ENCODE results near the gene CIAO2B.

CIAO2B gene

DNA sequence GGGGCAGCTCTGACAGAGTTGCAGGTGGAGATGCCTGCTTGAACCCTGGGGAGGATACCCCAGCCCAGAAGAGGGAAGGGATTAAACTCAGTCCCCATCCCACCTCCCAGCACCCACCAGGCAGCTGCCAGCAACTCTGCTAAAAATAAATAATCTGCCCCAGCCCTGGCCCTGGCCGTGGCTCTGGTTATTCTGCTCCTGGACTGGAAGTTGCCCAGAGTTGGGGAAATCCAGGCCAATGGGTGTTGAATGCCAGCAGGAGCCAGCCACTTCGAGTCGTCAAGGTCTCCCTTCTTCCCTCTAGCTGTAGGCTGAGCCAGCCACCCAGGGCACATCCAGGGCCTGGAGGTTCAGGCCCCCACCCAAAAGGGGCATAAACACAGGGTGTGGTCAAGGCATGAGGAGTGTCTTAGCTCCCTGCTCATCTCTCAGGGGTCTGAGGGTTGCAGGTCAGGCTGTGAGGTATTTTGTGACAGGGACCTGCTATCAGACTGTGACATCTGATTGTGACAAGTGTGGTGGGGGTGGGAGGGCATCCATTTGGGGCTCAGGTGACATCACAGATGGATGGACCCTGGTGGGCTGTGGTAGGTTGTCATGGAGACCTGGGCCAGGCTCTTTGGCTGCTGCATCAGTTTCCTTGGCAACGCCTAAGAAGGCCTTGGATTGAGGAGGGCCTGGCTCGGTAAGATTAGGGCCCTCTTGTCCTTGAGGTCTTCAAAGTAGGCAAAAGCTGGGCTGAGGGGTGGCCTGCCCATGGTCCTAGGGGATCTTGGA, 7.8 kb downstream of the CIAO2B start:
- H3K27ac Mint-ChIP-seq = peak overlapping the region; percentile 48
- peaks cover 43% of the 10 kb centered on the region for H3K4me1 Mint-ChIP-seq (ENCODE audit: low read depth)
- H3K4me3 Mint-ChIP-seq = no peak overlapping the region
- H3K27me3 Mint-ChIP-seq = peaks cover 57% of the 10 kb centered on the region
- no peaks in the 10 kb centered on the region for H3K36me3 Mint-ChIP-seq (ENCODE audit: low read depth)
- intact Hi-C loops (cut with micrococcal nuclease) = loop anchor here (5.0 kb wide), 1 partner anchor 44 kb away; the partner anchor contains the start of gene PDP2
- H3K9me3 Mint-ChIP-seq = no peaks in the 10 kb centered on the region

- peaks cover 63% of the 10 kb centered on the region for H3K27me3 Mint-ChIP-seq
- intact Hi-C loops (cut with micrococcal nuclease) = loop anchor here (5.0 kb wide), 1 partner anchor 43 kb away; the partner anchor contains the start of gene PDP2
- H3K27ac Mint-ChIP-seq = peak within 1 kb of the TSS; percentile 42
- H3K4me3 Mint-ChIP-seq = peak within 1 kb of the TSS; percentile 48
- H3K4me1 Mint-ChIP-seq (ENCODE audit: low read depth) = peaks cover 43% of the 10 kb centered on the region
- no peaks in the 10 kb centered on the region for H3K36me3 Mint-ChIP-seq (ENCODE audit: low read depth)
- H3K9me3 Mint-ChIP-seq = no peaks in the 10 kb centered on the region
These were observed 8.8 kb downstream of the CIAO2B start, which contains the start of gene RRAD for GRCh38 chr16:66925322-66925840. Gene RRAD (minus strand): TSS chr16:66925535. CDS start chr16:66925179, 356 bp downstream.

- H3K4me3 Mint-ChIP-seq = peak overlapping the region; percentile 30
- no peaks in the 10 kb centered on the region for H3K9me3 Mint-ChIP-seq
- no peaks in the 10 kb centered on the region for H3K36me3 Mint-ChIP-seq (ENCODE audit: low read depth)
- H3K27me3 Mint-ChIP-seq = peaks cover 69% of the 10 kb centered on the region
- peaks cover 43% of the 10 kb centered on the region for H3K4me1 Mint-ChIP-seq (ENCODE audit: low read depth)
- H3K27ac Mint-ChIP-seq = no peak overlapping the region
- intact Hi-C loops (cut with micrococcal nuclease) = loop anchor here (5.0 kb wide), 1 partner anchor 42 kb away; the partner anchor contains the start of gene PDP2
These were observed 9.5 kb downstream of the CIAO2B start for GRCh38 chr16:66924527-66925321.

DNA sequence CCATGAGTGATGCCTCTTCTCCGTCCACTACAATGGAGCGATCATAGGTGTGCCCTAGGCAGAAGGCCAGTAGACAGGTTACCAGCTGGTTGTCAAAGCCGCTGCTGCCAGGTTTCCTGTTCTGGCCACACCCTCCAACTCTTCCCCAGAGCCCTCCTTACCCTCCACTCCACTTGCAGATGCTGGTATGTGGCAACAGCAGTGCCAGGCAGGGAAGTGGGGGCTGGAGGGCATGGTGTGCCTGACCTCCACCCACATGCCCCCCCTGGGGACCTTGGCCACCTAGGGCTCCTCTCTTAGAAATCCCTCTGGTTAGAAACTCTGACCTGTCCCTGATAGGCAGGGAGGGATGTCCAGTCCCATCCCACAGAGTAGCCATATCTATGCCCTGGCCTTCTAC, 10.3 kb downstream of the CIAO2B start:
- H3K4me3 Mint-ChIP-seq = no peak overlapping the region
- no peak overlapping the region for H3K27ac Mint-ChIP-seq
- no peaks in the 10 kb centered on the region for H3K9me3 Mint-ChIP-seq
- H3K4me1 Mint-ChIP-seq (ENCODE audit: low read depth) = peaks cover 43% of the 10 kb centered on the region
- intact Hi-C loops (cut with micrococcal nuclease) = no loop called here
- no peaks in the 10 kb centered on the region for H3K36me3 Mint-ChIP-seq (ENCODE audit: low read depth)
- H3K27me3 Mint-ChIP-seq = peaks cover 77% of the 10 kb centered on the region

DNA sequence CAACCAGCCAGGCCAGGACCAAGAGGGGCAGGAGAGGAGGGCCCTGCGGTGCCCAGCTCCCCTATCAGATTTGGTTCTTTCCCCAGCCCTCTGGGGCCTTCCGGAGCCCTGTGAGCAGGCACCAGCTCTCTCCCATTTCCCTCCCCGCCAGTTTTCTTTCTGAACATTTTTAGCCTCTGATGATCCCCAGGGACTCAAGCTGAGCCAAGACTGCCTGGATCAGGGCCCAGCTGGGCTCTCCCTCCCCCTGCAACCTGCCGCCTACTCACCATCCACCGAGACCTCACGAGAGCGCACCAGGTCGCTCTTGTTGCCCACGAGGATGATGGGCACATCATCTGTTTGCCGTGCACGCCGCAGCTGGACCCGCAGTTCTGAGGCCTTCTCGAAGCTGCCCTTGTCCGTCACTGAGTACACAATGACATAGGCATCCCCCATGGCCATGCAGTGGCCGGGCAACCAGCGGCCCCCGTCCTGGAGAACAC, 10.9 kb downstream of the CIAO2B start:
- H3K4me3 Mint-ChIP-seq = no peak overlapping the region
- H3K36me3 Mint-ChIP-seq (ENCODE audit: low read depth) = no peaks in the 10 kb centered on the region
- peaks cover 40% of the 10 kb centered on the region for H3K4me1 Mint-ChIP-seq (ENCODE audit: low read depth)
- H3K9me3 Mint-ChIP-seq = no peaks in the 10 kb centered on the region
- intact Hi-C loops (cut with micrococcal nuclease) = no loop called here
- H3K27me3 Mint-ChIP-seq = peaks cover 80% of the 10 kb centered on the region
- H3K27ac Mint-ChIP-seq = no peak overlapping the region

- intact Hi-C loops (cut with micrococcal nuclease) = no loop called here
- no peak overlapping the region for H3K4me3 Mint-ChIP-seq
These were observed 12.3 kb downstream of the CIAO2B start for GRCh38 chr16:66921729-66922450.

DNA sequence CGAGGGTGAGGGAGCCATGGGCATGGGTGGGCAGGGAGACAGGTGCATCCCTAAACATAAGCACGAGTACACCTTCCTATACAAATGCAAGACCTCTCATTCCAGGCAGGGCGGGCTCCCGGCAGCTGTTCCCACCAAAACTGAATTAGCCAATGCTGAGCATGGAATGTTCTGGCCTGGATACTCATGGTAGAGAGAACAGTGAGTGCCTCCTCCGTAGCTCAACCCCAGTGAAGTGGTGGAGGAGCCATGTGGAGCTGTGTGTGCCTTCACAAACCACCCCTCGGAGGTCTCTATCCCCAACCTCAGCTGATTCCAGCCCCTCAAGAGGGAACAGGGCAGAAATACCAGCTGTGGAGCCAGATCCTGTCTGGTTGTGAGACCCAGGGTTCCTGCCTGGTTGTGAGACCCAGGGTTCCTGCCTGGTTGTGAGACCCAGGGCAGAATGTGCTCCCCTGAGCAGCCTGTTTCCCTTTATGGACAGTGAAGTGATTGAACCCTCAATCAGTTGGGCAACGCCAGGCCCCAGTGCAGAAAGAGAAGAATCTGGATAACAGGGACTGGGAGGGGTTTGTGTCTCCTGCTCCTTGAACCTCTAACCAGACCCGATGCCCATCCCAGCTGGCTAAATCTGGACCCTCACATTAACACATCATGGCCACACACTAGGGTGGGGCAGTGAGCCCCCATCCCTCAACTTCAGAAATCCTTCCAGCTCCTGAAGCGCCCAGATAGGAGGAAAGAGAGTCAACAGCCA, 13.1 kb downstream of the CIAO2B start:
- Mint-ChIP-seq H3K9me3 (no peaks in the 10 kb centered on the region), H3K27me3 (peaks cover 73% of the 10 kb centered on the region), H3K36me3 (ENCODE audit: low read depth) (no peaks in the 10 kb centered on the region), H3K4me1 (ENCODE audit: low read depth) (peaks cover 18% of the 10 kb centered on the region), H3K27ac (no peak overlapping the region), H3K4me3 (no peak overlapping the region)
- intact Hi-C loops (cut with micrococcal nuclease) = no loop called here

More at GRCh38 chr16:66921729-66922450, 12.3 kb downstream of the CIAO2B start:
- Mint-ChIP-seq H3K36me3 (ENCODE audit: low read depth) (no peaks in the 10 kb centered on the region), H3K27me3 (peaks cover 78% of the 10 kb centered on the region), H3K27ac (no peak overlapping the region), H3K9me3 (no peaks in the 10 kb centered on the region), H3K4me1 (ENCODE audit: low read depth) (peaks cover 26% of the 10 kb centered on the region)

- intact Hi-C loops (cut with micrococcal nuclease) = no loop called here
- H3K36me3 Mint-ChIP-seq (ENCODE audit: low read depth) = no peaks in the 10 kb centered on the region
- H3K27me3 Mint-ChIP-seq = peaks cover 70% of the 10 kb centered on the region
- peaks cover 10% of the 10 kb centered on the region for H3K4me1 Mint-ChIP-seq (ENCODE audit: low read depth)
- H3K9me3 Mint-ChIP-seq = no peaks in the 10 kb centered on the region
- no peak overlapping the region for H3K4me3 Mint-ChIP-seq
- H3K27ac Mint-ChIP-seq = no peak overlapping the region
These were observed 14.0 kb downstream of the CIAO2B start for GRCh38 chr16:66920299-66920590.

DNA sequence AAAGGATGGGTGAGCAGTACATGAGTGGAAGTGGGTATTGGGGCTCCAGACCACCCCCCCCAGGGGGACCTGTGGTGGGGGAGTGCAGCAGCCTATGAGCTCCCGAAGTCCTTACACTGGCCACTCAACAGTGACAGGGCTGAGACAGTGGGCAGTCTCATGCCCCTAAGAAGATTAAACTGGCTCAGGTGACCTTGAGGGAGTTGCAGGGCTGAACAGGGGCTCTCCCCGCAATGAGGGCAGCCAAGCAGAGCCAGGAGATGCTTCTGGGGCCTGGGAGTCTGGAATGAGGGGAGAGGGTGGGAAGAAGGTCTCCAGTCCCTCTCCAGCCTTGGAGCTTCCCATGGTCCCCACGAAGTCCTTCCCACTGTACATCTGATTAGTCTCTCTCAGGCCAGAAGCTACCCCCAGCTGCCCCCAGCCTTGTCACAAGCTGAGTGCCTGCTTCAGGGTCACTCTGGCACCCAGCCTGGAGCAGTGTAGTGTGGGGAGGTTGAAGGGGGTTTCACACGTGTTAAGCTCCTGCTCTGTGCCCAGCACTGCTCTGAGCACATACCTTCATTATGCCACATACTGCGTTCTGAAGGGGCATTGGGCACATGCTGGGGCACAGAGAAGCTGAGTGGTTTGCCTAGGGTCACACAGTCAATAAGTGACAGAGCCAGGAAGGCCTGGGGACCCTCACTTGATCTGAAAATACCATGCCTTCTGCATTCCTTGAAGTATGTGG, 14.5 kb downstream of the CIAO2B start:
- Mint-ChIP-seq H3K27ac (no peak overlapping the region), H3K4me3 (no peak overlapping the region), H3K9me3 (no peaks in the 10 kb centered on the region), H3K4me1 (ENCODE audit: low read depth) (peaks cover 7% of the 10 kb centered on the region), H3K27me3 (peaks cover 69% of the 10 kb centered on the region), H3K36me3 (ENCODE audit: low read depth) (no peaks in the 10 kb centered on the region)
- intact Hi-C loops (cut with micrococcal nuclease) = no loop called here

DNA sequence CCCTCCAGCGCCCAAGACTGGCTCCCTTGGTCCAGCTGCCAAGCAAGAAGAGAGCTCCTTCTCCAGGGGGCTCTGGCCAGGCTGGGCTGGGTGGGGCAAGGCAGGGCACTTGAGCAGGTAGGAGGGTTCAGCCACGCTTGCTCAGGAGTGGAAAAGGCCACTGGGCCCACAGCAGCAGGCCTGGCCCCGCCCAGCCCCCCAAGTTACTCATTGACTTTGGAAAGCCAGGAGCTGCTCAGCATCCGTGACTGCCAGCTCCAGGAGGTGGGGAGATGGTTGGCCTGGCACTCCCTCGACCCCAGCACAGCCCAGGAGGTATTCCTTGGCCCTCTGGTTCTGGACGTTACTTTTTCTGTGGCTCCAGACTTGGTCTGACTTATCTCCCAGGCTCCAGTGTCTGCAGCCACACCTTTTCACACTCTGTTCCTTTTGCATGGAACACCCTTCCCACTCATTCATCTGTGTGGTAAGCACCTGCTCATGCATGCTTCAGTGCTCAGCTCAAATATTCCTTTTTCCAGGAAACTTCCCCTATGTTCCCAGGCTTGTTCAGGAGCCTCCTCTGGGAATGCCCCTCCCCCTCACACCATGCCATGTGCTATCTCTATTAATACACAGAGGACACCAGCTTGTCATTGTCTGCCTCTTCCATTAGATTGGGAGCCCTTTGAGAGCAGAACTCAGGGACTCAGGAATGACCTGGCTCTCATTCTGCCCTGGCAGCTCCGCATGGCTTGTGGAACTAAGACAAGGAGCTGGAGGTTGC, 15.2 kb downstream of the CIAO2B start, which contains the start of gene CDH16:
TSS of gene CDH16 (minus strand) at position 83 of the 766 bp plus-strand sequence. CDS start 820 bp downstream, outside the sequence.
- Mint-ChIP-seq H3K27ac (no peak within 1 kb of the TSS), H3K4me1 (ENCODE audit: low read depth) (peaks cover 5% of the 10 kb centered on the region), H3K4me3 (no peak within 1 kb of the TSS), H3K27me3 (peaks cover 65% of the 10 kb centered on the region), H3K9me3 (no peaks in the 10 kb centered on the region), H3K36me3 (ENCODE audit: low read depth) (no peaks in the 10 kb centered on the region)
- intact Hi-C loops (cut with micrococcal nuclease) = no loop called here

DNA sequence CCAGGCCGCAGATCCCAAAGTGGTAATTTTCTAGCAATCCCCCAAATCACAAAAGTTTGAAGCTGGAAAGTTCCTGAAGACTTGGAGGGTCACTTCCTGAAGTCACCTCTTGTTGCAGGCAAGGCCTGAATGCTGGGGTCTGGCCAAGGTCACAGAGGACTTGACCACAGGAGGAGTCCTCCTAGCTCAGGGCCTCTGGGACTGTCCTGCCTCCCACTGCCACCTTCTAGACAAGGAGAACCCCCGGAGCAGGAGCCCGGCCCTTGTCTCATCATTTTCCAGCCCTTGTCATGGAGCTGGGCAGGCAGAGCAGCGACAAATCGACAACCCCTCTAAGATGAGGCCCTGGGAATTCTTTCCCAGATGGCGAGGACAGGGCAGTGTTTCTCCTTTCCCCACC, 15.8 kb downstream of the CIAO2B start:
- H3K27ac Mint-ChIP-seq = no peak overlapping the region
- H3K36me3 Mint-ChIP-seq (ENCODE audit: low read depth) = no peaks in the 10 kb centered on the region
- H3K9me3 Mint-ChIP-seq = no peaks in the 10 kb centered on the region
- peaks cover 58% of the 10 kb centered on the region for H3K27me3 Mint-ChIP-seq
- intact Hi-C loops (cut with micrococcal nuclease) = no loop called here
- no peaks in the 10 kb centered on the region for H3K4me1 Mint-ChIP-seq (ENCODE audit: low read depth)
- H3K4me3 Mint-ChIP-seq = no peak overlapping the region

- intact Hi-C loops (cut with micrococcal nuclease) = no loop called here
- peaks cover 52% of the 10 kb centered on the region for H3K27me3 Mint-ChIP-seq
- H3K27ac Mint-ChIP-seq = no peak overlapping the region
- no peaks in the 10 kb centered on the region for H3K9me3 Mint-ChIP-seq
- H3K4me1 Mint-ChIP-seq (ENCODE audit: low read depth) = no peaks in the 10 kb centered on the region
- H3K36me3 Mint-ChIP-seq (ENCODE audit: low read depth) = no peaks in the 10 kb centered on the region
- H3K4me3 Mint-ChIP-seq = no peak overlapping the region
These were observed 16.5 kb downstream of the CIAO2B start for GRCh38 chr16:66917741-66918140.
